Neural progenitor cell (in vitro differentiated cells): ENCODE results near the gene POU6F1. TPM values are rescaled to one million over a fixed set of nuclear protein-coding genes. Genes with fewer than 3 reads are reported as not detected.

Experiments used
- DNase-seq: peaks from one replicate; pipeline ENCODE4 v3.0.0-alpha.2; 2016; ENCODE audit warnings: low spot score
- H2AFZ ChIP-seq: fragments of 200-600 bp; sonication (generic); replicated peaks from 2 replicates; pipeline ENCODE4 v1.6.1; 2016; ENCODE audit warnings: antibody characterized with exemption
- H3F3A ChIP-seq: fragments of 200-600 bp; sonication (generic); 2 replicates; pipeline ENCODE4 v1.6.1; 2016; ENCODE audit warnings: antibody characterized with exemption, low read depth
- H3K27ac ChIP-seq: fragments of 200-600 bp; sonication (generic); 2 replicates; pipeline ENCODE4 v1.5.1; 2016; ENCODE audit warnings: mild to moderate bottlenecking
- H3K27me3 ChIP-seq: fragments of 200-600 bp; sonication (generic); 2 replicates; pipeline ENCODE4 v1.6.1; 2016; ENCODE audit warnings: mild to moderate bottlenecking, moderate library complexity
- H3K36me3 ChIP-seq: fragments of 200-600 bp; sonication (generic); 2 replicates; pipeline ENCODE4 v1.5.1; 2016
- H3K4me1 ChIP-seq: fragments of 200-600 bp; sonication (generic); 2 replicates; pipeline ENCODE4 v1.6.1; 2016; ENCODE audit warnings: mixed run types
- H3K4me2 ChIP-seq: fragments of 200-600 bp; sonication (generic); 2 replicates; pipeline ENCODE4 v1.6.1; 2016
- H3K4me3 ChIP-seq: fragments of 200-600 bp; sonication (generic); 2 replicates; pipeline ENCODE4 v1.5.1; 2016
- H3K79me2 ChIP-seq: fragments of 200-600 bp; sonication (generic); 2 replicates; pipeline ENCODE4 v1.6.1; 2016; ENCODE audit warnings: low read depth
- H3K9ac ChIP-seq: fragments of 200-600 bp; sonication (generic); 2 replicates; pipeline ENCODE4 v1.6.1; 2016
- H3K9me3 ChIP-seq: fragments of 200-600 bp; sonication (generic); 2 replicates; pipeline ENCODE4 v1.5.1; 2016; ENCODE audit warnings: low read depth
- H4K20me1 ChIP-seq: fragments of 200-600 bp; sonication (generic); 2 replicates; pipeline ENCODE4 v1.6.1; 2016; ENCODE audit warnings: low read depth
- H3K27ac Mint-ChIP-seq: 3 replicates; pipeline ENCODE4 v1.8.0; 2021; ENCODE audit warnings: mixed read lengths
- H3K27me3 Mint-ChIP-seq: 2 replicates; pipeline ENCODE4 v1.8.0; 2022; ENCODE audit warnings: low read depth, mild to moderate bottlenecking, inconsistent platforms, moderate library complexity, mixed read lengths; ENCODE audit not compliant: insufficient read depth
- H3K36me3 Mint-ChIP-seq: 3 replicates; pipeline ENCODE4 v1.8.0; 2021; ENCODE audit warnings: mixed read lengths
- H3K4me1 Mint-ChIP-seq: 3 replicates; pipeline ENCODE4 v1.8.0; 2021; ENCODE audit warnings: mixed read lengths
- H3K4me3 Mint-ChIP-seq: 3 replicates; pipeline ENCODE4 v1.8.0; 2021; ENCODE audit warnings: mild to moderate bottlenecking, moderate library complexity, mixed read lengths
- H3K9me3 Mint-ChIP-seq: 3 replicates; pipeline ENCODE4 v1.8.0; 2020; ENCODE audit warnings: mixed read lengths
- EZH2 ChIP-seq: fragments of 200-600 bp; sonication (generic); IDR thresholded peaks from 2 replicates; pipeline ENCODE4 v1.6.1; 2017; ENCODE audit warnings: antibody characterized with exemption, mild to moderate bottlenecking, moderate library complexity
- EZH2phosphoT487 ChIP-seq: fragments of 200-600 bp; sonication (generic); IDR thresholded peaks from 2 replicates; pipeline ENCODE4 v1.6.1; 2017; ENCODE audit warnings: antibody characterized with exemption
- total RNA-seq: library from RNA; depleted of rRNA; stranded (reverse); fragments of >200 nt; gene quantifications from 2 replicates; pipeline ENCODE4 v1.2.3, GENCODE V29; 2015; ENCODE audit warnings: low replicate concordance
- TF ChIP-seq, protein P1 (sequence below): fragments of 200-600 bp; sonication (generic); IDR thresholded peaks from 2 replicates; pipeline ENCODE4 v1.5.1; 2017; ENCODE audit warnings: antibody characterized with exemption, mild to moderate bottlenecking

Gene POU6F1
- total RNA-seq, 1 donor from 2014 or later: 1.6 TPM

DNA sequence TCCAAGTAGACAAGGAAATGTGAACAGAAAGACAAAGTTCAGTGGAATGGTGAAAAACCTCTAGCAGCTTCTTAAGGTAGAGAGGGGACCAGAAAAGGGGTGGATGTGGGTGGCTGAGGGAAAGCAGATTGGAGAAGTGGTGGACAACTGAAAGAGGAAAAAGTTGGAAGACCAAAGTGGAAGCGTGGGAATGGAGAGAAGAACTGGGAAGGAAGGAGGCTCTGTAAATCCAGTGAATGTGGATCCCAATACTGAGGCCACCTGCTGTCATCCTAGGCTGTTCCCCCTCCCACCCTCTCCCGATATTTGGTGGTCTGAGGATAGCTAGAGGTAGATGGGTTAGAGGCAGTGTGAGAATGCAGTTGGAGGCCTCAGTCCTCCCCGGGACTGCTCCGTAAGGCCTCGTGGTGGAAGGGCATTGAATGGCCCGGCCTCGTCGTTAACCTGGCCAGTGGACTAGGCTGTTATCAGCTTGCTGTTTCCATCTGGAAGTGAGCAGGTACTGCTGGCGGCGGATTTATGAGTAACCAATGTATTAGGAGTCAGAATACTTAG, 822 bp upstream of the POU6F1 start:
- no peak overlapping the region for H3K27ac Mint-ChIP-seq

DNA sequence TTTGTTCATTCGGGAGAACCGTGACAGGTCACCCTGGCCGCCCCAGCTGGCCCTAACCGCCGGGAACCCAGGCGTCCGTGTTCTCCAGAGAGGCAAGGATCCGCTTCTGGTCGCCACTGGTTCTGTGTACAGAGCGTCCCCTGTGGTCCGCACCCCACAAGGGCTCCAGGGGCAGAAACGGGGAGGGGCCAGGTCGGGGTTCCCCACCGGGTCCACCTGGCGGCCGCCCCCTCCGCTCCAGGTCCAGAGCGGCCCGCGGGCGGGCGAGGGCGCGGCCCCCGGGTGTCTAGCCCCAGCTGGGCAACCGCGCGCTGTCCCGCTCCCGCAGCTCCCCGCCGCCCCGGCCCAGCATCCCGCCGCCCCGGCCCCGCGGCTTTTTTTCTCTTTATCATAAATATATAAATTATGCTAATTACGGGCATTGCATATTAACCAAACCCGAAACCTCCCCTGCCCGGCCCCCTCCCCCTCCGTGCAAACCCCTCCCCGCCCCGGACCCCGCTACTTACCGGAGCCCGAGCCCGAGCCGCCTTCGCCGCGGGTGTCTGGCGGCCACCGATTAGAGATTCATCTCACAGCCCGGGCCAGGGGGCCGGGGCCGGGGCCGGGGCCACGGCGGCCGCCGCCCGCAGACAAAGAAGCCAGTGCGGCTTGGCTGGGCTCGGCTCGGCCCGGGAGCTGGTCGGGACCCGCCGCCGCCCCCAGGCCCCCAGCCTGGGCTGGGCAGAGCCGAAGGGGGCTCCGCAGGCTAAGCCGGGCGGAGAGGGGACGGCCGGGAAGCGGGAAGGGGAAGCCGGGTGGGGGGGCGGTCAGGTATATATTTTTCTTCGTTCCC, 512 bp downstream of the POU6F1 start:
- H3K4me3 Mint-ChIP-seq: peak overlapping the region; percentile 88
- peak overlapping the region; percentile 38 for H3K9ac ChIP-seq
- no peaks in the 10 kb centered on the region for H3K79me2 ChIP-seq
- H3K36me3 ChIP-seq: no peaks in the 10 kb centered on the region
- peaks cover 4% of the 10 kb centered on the region for H3K27me3 Mint-ChIP-seq
- TF ChIP-seq EZH2 (no peak), EZH2phosphoT487 (no peak)
- TF ChIP-seq, protein P1, sequence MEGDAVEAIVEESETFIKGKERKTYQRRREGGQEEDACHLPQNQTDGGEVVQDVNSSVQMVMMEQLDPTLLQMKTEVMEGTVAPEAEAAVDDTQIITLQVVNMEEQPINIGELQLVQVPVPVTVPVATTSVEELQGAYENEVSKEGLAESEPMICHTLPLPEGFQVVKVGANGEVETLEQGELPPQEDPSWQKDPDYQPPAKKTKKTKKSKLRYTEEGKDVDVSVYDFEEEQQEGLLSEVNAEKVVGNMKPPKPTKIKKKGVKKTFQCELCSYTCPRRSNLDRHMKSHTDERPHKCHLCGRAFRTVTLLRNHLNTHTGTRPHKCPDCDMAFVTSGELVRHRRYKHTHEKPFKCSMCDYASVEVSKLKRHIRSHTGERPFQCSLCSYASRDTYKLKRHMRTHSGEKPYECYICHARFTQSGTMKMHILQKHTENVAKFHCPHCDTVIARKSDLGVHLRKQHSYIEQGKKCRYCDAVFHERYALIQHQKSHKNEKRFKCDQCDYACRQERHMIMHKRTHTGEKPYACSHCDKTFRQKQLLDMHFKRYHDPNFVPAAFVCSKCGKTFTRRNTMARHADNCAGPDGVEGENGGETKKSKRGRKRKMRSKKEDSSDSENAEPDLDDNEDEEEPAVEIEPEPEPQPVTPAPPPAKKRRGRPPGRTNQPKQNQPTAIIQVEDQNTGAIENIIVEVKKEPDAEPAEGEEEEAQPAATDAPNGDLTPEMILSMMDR: peak; percentile 30
- H3K4me1 Mint-ChIP-seq: peaks cover 14% of the 10 kb centered on the region
- H3K9me3 Mint-ChIP-seq: no peaks in the 10 kb centered on the region
- peak; percentile 69 for DNase-seq
- H3K27ac ChIP-seq: no peak overlapping the region
- H4K20me1 ChIP-seq: no peaks in the 10 kb centered on the region
- H3K27ac Mint-ChIP-seq: no peak overlapping the region
- no peaks in the 10 kb centered on the region for H3K9me3 ChIP-seq
- H3K4me3 ChIP-seq: peak overlapping the region; percentile 84
- peaks cover 12% of the 10 kb centered on the region for H3K27me3 ChIP-seq
- H3K4me2 ChIP-seq: peak overlapping the region; percentile 80
- peaks cover 16% of the 10 kb centered on the region for H3K4me1 ChIP-seq
- H3K36me3 Mint-ChIP-seq: no peaks in the 10 kb centered on the region
- peaks cover 37% of the 10 kb centered on the region for H3F3A ChIP-seq
- H2AFZ ChIP-seq: peak overlapping the region; percentile 92

More for the DNA sequence above, 822 bp upstream of the POU6F1 start:
- no peak overlapping the region for H3K9ac ChIP-seq
- no peaks in the 10 kb centered on the region for H4K20me1 ChIP-seq
- peak overlapping the region; percentile 92 for H2AFZ ChIP-seq
- peaks cover 16% of the 10 kb centered on the region for H3K4me1 ChIP-seq
- peak overlapping the region; percentile 84 for H3K4me3 ChIP-seq
- peak overlapping the region; percentile 80 for H3K4me2 ChIP-seq
- peak overlapping the region; percentile 88 for H3K4me3 Mint-ChIP-seq
- peaks cover 4% of the 10 kb centered on the region for H3K27me3 Mint-ChIP-seq
- peaks cover 14% of the 10 kb centered on the region for H3K4me1 Mint-ChIP-seq
- H3F3A ChIP-seq: peaks cover 37% of the 10 kb centered on the region
- no peaks in the 10 kb centered on the region for H3K9me3 Mint-ChIP-seq
- H3K27ac ChIP-seq: no peak overlapping the region
- H3K9me3 ChIP-seq: no peaks in the 10 kb centered on the region
- DNase-seq: peak; percentile 21
- peaks cover 12% of the 10 kb centered on the region for H3K27me3 ChIP-seq
- no peaks in the 10 kb centered on the region for H3K79me2 ChIP-seq
- no peak for TF ChIP-seq EZH2
- TF ChIP-seq, protein P1: no peak
- no peak for TF ChIP-seq EZH2phosphoT487
- H3K36me3 ChIP-seq: no peaks in the 10 kb centered on the region
- H3K36me3 Mint-ChIP-seq: no peaks in the 10 kb centered on the region

DNA sequence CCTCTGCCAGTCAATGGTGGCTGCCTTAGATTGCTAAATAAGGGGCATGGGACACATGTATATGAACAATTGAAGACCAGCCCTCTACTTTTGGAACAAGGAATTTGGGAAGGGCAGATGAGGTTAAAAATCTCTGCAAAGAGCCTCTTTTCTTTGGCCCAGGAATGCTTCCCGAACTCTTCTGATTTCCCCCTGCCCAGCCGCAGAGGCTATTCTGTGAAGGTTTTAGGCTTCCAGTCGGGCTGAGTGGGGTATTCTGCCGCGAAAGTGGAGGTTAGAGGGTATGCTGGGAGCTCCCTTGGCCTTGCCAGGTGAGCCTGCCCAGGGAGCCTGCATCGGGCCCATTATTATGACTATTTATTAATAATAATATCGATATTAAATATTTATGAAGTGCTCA, 1.2 kb downstream of the POU6F1 start:
- Histone ChIP-seq H3F3A (peaks cover 37% of the 10 kb centered on the region), H3K4me3 (peak overlapping the region; percentile 84), H2AFZ (peak overlapping the region; percentile 92), H3K4me1 (peaks cover 16% of the 10 kb centered on the region), H3K9me3 (no peaks in the 10 kb centered on the region), H3K27me3 (peaks cover 12% of the 10 kb centered on the region), H3K79me2 (no peaks in the 10 kb centered on the region), H3K27ac (no peak overlapping the region), H3K36me3 (no peaks in the 10 kb centered on the region), H3K9ac (no peak overlapping the region), H3K4me2 (peak overlapping the region; percentile 80), H4K20me1 (no peaks in the 10 kb centered on the region)
- peak; percentile 31 for DNase-seq
- Mint-ChIP-seq H3K27me3 (peaks cover 4% of the 10 kb centered on the region), H3K36me3 (no peaks in the 10 kb centered on the region), H3K4me3 (peak overlapping the region; percentile 83), H3K9me3 (no peaks in the 10 kb centered on the region), H3K4me1 (peaks cover 14% of the 10 kb centered on the region), H3K27ac (peak overlapping the region; percentile 33)
- TF ChIP-seq, protein P1: no peak
- no peak for TF ChIP-seq EZH2phosphoT487
- TF ChIP-seq EZH2: no peak
